ENCODE measurements around the gene YES1. TPM values are rescaled to one million over a fixed set of nuclear protein-coding genes. Genes with fewer than 3 reads are reported as not detected.

YES1 gene
- total and polyA plus RNA-seq, 2 of the 13 experiments (the other 11 are each of a cell fraction or from before 2014, with no cell fraction given), result 17.2 to 70.8 TPM

DNA sequence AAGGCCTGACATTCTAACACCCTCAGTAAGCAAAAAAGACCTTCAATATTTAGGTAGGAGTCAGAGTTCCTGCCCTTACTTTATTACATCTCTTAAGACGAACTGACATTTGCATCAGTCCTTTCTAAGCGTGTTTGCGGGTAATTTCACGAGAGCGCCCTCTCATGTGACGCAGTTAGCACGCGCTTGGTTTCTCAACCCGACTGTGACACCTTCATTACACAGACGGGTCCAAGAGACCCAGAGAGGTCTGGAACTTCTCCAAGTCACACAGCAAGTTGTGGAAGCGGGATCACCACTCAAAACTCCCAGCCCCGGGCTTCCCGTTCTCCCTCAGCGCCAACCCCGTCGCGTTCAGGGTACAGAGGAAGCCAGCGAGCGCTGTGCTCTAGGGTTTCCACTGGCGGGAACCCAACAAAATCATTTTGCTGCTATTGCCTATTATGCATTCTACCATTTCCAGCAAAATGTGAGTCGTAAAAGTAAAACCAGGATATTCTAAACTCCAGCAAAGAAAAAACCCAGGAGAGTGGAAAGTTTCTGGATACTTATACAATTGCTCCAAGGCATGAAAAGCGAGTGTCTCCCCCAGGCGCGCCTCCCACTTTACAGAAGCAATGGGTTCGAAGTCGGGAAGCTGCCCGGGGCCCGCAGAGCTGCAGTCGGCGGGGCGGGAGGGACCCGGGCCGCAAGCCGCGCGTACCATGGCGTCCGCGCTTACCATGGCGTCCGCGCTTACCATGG is 100.2 kb downstream of the YES1 start (continued):
- TF ChIP-seq ZNF788 (CRISPR knock-in tag; IDR thresholded peaks at IDR 0.05; ENCODE audit: borderline replicate concordance) (peak; percentile 64; the same call in 1 of the 2 replicates), MAFF (IDR thresholded peaks at IDR 0.05; ENCODE audit: low read depth, low read length) (no peak), KDM5A (IDR thresholded peaks at IDR 0.05; ENCODE audit: borderline replicate concordance, low read length) (peak; percentile 29; the same call in 1 of the 2 replicates), ZNF460 (CRISPR knock-in tag; IDR thresholded peaks at IDR 0.05; ENCODE audit: borderline replicate concordance) (no peak), KDM2A (CRISPR knock-in tag; IDR thresholded peaks at IDR 0.05; ENCODE audit: borderline replicate concordance, low read depth) (0 out of 2 replicates have a peak, but pooled peaks have one; percentile 11), EZH2 (conservative IDR thresholded peaks at IDR 0.05; ENCODE audit: low read depth, low read length) (no peak), EEA1 (CRISPR knock-in tag; IDR thresholded peaks at IDR 0.05; ENCODE audit: borderline replicate concordance) (no peak), ZNF101 (CRISPR knock-in tag; IDR thresholded peaks at IDR 0.05; ENCODE audit: borderline replicate concordance, low read depth) (peak; percentile 26; the same call in 1 of the 2 replicates), NFIB (CRISPR knock-in tag; IDR thresholded peaks at IDR 0.05; ENCODE audit: borderline replicate concordance) (no peak), NFE2L2 (IDR thresholded peaks at IDR 0.05; ENCODE audit: low read length) (no peak), ZFP36L2 (CRISPR knock-in tag; IDR thresholded peaks at IDR 0.05) (no peak), HMG20A (CRISPR knock-in tag; IDR thresholded peaks at IDR 0.05; ENCODE audit: borderline replicate concordance) (no peak), ZNF605 (CRISPR knock-in tag; IDR thresholded peaks at IDR 0.05) (peak; percentile 65), ZNF83 (CRISPR knock-in tag; IDR thresholded peaks at IDR 0.05; ENCODE audit: borderline replicate concordance) (0 out of 2 replicates have a peak, but pooled peaks have one; percentile 41)
- TF ChIP-seq, protein P1, sequence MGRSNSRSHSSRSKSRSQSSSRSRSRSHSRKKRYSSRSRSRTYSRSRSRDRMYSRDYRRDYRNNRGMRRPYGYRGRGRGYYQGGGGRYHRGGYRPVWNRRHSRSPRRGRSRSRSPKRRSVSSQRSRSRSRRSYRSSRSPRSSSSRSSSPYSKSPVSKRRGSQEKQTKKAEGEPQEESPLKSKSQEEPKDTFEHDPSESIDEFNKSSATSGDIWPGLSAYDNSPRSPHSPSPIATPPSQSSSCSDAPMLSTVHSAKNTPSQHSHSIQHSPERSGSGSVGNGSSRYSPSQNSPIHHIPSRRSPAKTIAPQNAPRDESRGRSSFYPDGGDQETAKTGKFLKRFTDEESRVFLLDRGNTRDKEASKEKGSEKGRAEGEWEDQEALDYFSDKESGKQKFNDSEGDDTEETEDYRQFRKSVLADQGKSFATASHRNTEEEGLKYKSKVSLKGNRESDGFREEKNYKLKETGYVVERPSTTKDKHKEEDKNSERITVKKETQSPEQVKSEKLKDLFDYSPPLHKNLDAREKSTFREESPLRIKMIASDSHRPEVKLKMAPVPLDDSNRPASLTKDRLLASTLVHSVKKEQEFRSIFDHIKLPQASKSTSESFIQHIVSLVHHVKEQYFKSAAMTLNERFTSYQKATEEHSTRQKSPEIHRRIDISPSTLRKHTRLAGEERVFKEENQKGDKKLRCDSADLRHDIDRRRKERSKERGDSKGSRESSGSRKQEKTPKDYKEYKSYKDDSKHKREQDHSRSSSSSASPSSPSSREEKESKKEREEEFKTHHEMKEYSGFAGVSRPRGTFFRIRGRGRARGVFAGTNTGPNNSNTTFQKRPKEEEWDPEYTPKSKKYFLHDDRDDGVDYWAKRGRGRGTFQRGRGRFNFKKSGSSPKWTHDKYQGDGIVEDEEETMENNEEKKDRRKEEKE (IDR thresholded peaks at IDR 0.05), result no peak
- TF ChIP-seq, protein P2, sequence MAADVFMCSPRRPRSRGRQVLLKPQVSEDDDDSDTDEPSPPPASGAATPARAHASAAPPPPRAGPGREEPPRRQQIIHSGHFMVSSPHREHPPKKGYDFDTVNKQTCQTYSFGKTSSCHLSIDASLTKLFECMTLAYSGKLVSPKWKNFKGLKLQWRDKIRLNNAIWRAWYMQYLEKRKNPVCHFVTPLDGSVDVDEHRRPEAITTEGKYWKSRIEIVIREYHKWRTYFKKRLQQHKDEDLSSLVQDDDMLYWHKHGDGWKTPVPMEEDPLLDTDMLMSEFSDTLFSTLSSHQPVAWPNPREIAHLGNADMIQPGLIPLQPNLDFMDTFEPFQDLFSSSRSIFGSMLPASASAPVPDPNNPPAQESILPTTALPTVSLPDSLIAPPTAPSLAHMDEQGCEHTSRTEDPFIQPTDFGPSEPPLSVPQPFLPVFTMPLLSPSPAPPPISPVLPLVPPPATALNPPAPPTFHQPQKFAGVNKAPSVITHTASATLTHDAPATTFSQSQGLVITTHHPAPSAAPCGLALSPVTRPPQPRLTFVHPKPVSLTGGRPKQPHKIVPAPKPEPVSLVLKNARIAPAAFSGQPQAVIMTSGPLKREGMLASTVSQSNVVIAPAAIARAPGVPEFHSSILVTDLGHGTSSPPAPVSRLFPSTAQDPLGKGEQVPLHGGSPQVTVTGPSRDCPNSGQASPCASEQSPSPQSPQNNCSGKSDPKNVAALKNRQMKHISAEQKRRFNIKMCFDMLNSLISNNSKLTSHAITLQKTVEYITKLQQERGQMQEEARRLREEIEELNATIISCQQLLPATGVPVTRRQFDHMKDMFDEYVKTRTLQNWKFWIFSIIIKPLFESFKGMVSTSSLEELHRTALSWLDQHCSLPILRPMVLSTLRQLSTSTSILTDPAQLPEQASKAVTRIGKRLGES (CRISPR knock-in tag; IDR thresholded peaks at IDR 0.05; ENCODE audit: borderline replicate concordance), result no peak
- TF ChIP-seq, protein P3, sequence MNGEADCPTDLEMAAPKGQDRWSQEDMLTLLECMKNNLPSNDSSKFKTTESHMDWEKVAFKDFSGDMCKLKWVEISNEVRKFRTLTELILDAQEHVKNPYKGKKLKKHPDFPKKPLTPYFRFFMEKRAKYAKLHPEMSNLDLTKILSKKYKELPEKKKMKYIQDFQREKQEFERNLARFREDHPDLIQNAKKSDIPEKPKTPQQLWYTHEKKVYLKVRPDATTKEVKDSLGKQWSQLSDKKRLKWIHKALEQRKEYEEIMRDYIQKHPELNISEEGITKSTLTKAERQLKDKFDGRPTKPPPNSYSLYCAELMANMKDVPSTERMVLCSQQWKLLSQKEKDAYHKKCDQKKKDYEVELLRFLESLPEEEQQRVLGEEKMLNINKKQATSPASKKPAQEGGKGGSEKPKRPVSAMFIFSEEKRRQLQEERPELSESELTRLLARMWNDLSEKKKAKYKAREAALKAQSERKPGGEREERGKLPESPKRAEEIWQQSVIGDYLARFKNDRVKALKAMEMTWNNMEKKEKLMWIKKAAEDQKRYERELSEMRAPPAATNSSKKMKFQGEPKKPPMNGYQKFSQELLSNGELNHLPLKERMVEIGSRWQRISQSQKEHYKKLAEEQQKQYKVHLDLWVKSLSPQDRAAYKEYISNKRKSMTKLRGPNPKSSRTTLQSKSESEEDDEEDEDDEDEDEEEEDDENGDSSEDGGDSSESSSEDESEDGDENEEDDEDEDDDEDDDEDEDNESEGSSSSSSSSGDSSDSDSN (CRISPR knock-in tag; IDR thresholded peaks at IDR 0.05), result no peak
- TF ChIP-seq, protein P4, sequence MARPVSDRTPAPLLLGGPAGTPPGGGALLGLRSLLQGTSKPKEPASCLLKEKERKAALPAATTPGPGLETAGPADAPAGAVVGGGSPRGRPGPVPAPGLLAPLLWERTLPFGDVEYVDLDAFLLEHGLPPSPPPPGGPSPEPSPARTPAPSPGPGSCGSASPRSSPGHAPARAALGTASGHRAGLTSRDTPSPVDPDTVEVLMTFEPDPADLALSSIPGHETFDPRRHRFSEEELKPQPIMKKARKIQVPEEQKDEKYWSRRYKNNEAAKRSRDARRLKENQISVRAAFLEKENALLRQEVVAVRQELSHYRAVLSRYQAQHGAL (CRISPR knock-in tag; IDR thresholded peaks at IDR 0.05; ENCODE audit: not compliant biosample characterization), result no peak
- TF ChIP-seq, protein P5, sequence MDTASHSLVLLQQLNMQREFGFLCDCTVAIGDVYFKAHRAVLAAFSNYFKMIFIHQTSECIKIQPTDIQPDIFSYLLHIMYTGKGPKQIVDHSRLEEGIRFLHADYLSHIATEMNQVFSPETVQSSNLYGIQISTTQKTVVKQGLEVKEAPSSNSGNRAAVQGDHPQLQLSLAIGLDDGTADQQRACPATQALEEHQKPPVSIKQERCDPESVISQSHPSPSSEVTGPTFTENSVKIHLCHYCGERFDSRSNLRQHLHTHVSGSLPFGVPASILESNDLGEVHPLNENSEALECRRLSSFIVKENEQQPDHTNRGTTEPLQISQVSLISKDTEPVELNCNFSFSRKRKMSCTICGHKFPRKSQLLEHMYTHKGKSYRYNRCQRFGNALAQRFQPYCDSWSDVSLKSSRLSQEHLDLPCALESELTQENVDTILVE (CRISPR knock-in tag; IDR thresholded peaks at IDR 0.05), result no peak

Measured in HepG2 (cell line).